Fibroblast of lung (primary cell): ENCODE data around the gene SYTL3.

ENCODE experiments used
- EZH2 ChIP-seq: IDR thresholded peaks from 2 replicates; pipeline ENCODE4 v1.5.1; 2012; ENCODE audit warnings: low read length, control low read depth, mild to moderate bottlenecking; ENCODE audit errors: missing control alignments
- TF ChIP-seq, protein P1 (sequence below), 2 donors: IDR thresholded peaks in 1 of 2; conservative IDR thresholded peaks in 1 of 2; 1 replicate in 1 of 2; 2 replicates in 1 of 2; pipeline ENCODE4 v1.5.1; 2011 to 2012; ENCODE audit warnings: low read length in 2 of 2, control low read depth in 1 of 2, inconsistent platforms in 1 of 2, low read depth in 1 of 2, mild to moderate bottlenecking in 1 of 2

- TF ChIP-seq, protein P1, sequence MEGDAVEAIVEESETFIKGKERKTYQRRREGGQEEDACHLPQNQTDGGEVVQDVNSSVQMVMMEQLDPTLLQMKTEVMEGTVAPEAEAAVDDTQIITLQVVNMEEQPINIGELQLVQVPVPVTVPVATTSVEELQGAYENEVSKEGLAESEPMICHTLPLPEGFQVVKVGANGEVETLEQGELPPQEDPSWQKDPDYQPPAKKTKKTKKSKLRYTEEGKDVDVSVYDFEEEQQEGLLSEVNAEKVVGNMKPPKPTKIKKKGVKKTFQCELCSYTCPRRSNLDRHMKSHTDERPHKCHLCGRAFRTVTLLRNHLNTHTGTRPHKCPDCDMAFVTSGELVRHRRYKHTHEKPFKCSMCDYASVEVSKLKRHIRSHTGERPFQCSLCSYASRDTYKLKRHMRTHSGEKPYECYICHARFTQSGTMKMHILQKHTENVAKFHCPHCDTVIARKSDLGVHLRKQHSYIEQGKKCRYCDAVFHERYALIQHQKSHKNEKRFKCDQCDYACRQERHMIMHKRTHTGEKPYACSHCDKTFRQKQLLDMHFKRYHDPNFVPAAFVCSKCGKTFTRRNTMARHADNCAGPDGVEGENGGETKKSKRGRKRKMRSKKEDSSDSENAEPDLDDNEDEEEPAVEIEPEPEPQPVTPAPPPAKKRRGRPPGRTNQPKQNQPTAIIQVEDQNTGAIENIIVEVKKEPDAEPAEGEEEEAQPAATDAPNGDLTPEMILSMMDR (conservative IDR thresholded peaks at IDR 0.05 in 1 of 2, IDR thresholded peaks at IDR 0.05 in 1 of 2; ENCODE audit: low read depth in 1 of 2, low read length in 2 of 2): peak; percentile 61 to 64
- no peak for TF ChIP-seq EZH2
These were observed 10.5 kb downstream of the SYTL3 start for GRCh38 chr6:158660333-158660754.
